Stimulated activated naive CD8-positive, alpha-beta T cell treated with anti-CD3 and anti-CD28 coated beads, Interleukin-15, Interleukin-2, amounts not matched to agents 100 U/mL and 50 U/mL, for 24 hours (primary cell): Measurements from ENCODE around the gene SCYL3.

Source experiments
- ATAC-seq: fragments of 150-1000 bp; cut with Tn5 transposase; one replicate; pipeline ENCODE4 v1.10.0; 2021
- DNase-seq: peaks from one replicate; pipeline ENCODE4 v3.0.0; 2021

Gene SCYL3

GRCh38 chr1:169900571-169900970, 6.9 kb upstream of the SCYL3 start:
- ATAC-seq (no peak), DNase-seq (no peak)

DNA sequence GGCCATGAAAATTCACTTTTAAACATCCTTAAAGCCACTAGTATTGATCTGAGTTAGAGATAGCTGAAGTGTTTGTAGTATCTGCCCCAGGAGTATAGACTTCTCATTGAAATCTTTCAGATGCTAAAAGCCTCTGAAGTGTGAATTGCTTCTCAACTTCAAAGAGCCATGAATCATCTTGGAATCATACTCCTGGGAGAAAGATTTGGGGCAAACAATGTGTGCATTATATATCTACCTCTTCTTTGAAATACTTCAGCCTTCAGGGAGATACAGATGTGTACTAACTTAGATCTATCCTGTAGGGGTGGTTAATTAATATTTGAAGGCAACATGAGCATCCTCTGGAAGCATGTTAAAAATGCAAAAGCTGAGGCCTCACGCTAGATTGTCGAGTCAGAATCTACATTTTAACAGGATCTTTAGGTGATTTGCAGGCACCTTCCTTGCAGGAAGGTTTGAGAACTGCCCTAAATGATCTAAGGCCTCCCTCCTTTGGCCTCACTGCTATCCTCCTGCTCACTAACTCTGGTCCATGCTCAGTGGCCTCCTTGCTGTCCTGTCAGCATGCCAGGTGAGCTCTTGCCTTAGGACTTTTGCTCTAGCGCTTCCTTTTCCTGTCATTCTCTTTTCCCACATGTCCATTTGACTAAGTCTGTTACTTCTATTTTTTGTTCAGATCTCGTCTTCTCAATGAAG, 6.0 kb upstream of the SCYL3 start:
- DNase-seq (no peak), ATAC-seq (no peak)

- DNase-seq (no peak), ATAC-seq (no peak)
Observed at GRCh38 chr1:169896013-169896412, 2.3 kb upstream of the SCYL3 start.

DNA sequence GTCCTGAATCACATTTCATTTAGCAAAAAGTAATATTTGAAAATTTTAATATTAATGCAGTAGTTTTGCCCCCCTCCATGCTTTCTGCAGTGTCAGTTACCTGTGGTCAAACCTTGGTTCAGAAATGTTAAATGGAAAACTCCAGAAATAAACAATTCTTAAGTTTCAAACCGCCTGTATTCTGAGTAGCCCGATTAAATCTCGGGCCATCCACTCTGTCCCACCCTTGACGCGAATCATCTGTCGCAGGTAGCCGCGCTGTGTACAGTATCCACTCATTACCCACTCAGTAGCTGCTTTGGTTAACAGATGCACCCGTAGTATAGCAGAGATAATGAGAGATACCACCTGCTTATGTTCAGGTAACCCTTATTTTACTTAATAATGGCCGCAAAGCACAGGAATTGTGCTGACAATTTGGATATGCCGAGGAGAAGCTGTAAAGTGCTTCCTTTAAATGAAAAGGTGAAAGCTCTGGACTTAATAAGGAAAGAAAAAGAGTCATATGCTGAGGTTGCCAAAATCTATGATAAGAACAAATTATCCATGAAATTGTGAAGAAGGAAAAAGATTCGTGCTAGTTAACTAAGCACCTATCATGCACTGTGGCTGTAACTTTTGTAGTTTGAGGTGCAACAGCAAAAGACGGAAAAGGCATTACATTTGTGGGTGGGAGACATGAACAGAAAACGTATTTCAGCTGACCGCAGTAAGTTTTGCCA, 889 bp upstream of the SCYL3 start:
- no peak for ATAC-seq
- DNase-seq, result no peak

- peak; percentile 1 for ATAC-seq
- no peak for DNase-seq
Observed at GRCh38 chr1:169892927-169893644, 610 bp downstream of the SCYL3 start.

DNA sequence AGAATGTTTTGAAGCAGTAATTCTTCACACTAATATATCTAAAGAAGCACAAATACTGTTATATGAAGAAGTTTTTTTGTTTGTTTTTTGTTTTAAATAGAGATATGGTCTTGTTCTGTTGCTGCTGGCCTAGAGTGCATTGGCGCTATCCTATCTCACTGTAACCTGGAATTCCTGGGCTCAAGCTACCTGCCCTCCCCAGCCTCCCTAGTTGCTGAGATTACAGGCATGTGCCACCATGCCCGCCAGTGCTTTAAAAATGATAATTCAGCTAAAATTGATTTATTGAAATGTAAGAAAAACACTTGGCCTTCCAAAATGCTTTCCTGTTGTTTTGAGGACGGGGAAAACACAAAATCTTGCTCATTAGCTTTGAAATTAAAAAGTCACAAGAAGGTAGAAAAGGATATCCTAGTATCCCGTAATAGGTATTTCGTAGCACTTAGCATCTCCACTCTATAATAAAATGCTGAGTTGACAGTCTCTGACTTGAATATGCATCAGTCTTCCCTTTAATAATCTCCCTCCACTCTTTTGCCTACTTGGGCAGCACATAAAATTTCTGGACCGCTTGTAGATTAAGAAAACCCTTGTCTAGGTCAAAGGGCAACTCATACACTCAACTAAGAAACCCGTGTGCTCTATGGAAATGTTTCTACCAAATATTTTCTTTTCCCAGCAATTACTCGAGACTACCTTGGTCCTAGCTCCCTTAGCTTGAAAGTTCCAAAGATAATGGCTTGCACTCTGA, 1.3 kb downstream of the SCYL3 start:
- no peak for DNase-seq
- ATAC-seq, result no peak

GRCh38 chr1:169891539-169891885, 2.2 kb downstream of the SCYL3 start:
- ATAC-seq, result no peak
- DNase-seq, result no peak

- no peak for DNase-seq
- ATAC-seq, result peak; percentile 41
Observed at GRCh38 chr1:169890761-169891538, 2.7 kb downstream of the SCYL3 start.

DNA sequence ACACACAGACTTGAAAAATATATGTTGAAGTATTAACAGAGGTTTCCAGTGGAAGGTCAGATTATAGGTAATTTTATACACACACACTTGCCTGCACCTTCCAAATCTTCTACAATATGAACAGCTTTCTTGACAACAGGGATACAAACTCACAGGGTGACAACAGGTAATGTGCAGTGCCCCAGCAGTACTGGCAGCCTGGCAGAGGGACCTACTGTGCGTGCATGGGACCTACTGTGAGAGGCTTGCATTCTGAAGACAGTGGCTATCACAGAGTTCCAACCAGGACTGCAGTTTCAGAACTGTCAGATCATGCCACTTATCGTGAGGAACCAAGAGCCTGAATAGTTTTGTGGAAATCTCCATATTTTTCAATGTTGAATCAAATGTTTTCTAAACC, 3.8 kb downstream of the SCYL3 start:
- DNase-seq, result no peak
- ATAC-seq, result no peak

DNA sequence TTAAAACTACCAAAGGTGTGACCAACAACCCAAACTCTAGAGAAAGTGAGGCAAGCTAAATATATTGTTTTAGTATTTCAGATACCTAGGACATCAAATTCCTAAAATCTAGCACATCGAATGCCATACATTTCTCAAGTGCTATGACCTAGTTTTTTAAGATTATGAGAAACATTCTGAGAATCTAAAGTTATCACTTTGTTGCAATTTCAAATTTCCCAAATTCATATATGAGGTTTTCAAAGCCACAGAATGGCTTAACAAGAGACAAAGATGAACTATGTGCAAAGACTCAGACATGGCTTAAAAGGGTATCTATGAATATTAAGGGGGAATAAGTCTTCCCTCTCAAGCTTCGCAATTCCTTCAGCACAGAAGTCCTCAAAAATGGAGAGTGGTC, 6.8 kb downstream of the SCYL3 start:
- DNase-seq (no peak), ATAC-seq (no peak)

GRCh38 chr1:169886422-169886821, 7.3 kb downstream of the SCYL3 start:
- ATAC-seq, result no peak
- DNase-seq, result no peak

GRCh38 chr1:169885207-169885606, 8.5 kb downstream of the SCYL3 start:
- DNase-seq (no peak), ATAC-seq (no peak)

DNA sequence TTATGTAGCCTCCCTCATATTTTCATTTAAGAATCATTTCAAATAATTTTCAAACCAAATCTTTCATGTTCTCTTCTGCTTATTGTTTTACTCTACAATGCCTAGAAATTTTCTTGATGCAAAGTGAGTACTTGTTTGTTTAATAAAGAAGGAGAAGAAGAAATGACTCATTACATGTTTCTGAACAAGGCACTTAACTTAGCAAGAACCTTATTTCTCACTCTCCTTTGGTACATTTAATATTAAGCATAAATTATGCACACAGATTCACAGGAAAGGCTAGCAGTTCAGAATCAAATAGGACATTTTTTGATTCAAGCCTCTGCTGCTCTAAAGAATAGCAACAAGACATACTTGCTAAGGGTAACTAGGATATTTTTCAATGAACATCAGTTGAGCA, 9.1 kb downstream of the SCYL3 start:
- DNase-seq (no peak), ATAC-seq (no peak)

DNA sequence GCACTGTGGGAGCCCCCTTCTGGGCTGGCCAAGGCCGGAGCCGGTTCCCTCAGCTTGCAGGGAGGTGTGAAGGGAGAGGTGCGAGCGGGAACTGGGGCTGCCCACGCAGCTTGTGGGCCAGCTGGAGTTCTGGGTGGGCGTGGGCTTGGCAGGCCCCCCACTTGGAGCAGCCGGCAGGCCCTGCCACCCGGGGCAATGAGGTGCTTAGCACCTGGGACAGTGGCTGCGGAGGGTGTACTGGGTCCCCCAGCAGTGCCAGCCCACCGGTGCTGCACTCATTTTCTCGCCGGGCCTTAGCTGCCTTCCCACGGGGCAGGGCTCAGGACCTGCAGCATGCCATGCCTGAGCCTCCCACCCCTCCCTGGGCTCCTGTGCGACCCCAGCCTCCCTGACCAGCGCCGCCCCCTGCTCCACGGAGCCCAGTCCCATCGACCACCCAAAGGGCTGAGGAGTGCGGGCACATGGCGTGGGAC, 11.6 kb downstream of the SCYL3 start:
- DNase-seq, result no peak
- no peak for ATAC-seq

DNA sequence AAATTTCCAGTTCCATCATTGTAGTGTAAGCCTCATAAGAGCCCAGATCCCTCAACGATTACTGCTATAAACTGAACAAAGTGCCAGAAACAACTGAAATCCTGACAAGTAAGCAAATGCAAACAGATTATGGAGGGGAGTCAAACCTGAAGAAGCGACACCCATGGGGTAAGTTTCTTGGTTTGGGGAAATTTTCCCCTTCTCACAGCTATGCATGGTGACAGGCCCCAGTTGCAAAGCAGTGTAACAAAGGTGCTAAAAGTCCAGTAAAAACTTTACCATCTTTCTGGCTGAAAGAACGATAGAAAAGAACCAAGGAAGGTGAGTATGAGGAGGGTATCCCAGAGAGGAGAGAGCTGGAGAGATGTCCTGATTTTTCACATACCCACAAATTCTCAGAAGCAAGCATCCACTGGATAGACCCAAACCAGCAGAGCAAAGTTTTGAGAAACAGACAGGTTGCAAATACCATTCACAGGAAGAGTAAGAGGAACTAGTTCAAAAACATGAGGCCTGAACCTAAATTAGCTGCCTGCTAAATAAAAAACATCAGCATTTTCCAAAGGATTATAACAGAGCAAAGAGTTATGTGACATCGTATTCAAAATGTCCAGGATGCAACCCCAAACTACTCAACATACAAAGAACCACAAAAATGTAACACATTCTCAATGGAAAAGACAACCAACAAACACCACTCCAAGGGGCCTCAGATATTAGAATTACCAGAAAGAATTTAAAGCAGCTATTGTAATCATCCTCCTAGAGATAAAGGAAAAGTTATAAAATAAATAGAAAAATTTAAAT, 14.5 kb downstream of the SCYL3 start:
- no peak for ATAC-seq

GRCh38 chr1:169878498-169878897, 15.2 kb downstream of the SCYL3 start:
- ATAC-seq, result no peak
- DNase-seq, result no peak

More for the DNA sequence above, 14.5 kb downstream of the SCYL3 start:
- DNase-seq, result no peak

- no peak for ATAC-seq
- no peak for DNase-seq
Observed at GRCh38 chr1:169877800-169878491, 15.8 kb downstream of the SCYL3 start.

- ATAC-seq (no peak), DNase-seq (no peak)
Observed at GRCh38 chr1:169874229-169874628, 19.5 kb downstream of the SCYL3 start.

- no peak for DNase-seq
- ATAC-seq, result no peak
Observed at GRCh38 chr1:169873582-169874199, 20.0 kb downstream of the SCYL3 start.

DNA sequence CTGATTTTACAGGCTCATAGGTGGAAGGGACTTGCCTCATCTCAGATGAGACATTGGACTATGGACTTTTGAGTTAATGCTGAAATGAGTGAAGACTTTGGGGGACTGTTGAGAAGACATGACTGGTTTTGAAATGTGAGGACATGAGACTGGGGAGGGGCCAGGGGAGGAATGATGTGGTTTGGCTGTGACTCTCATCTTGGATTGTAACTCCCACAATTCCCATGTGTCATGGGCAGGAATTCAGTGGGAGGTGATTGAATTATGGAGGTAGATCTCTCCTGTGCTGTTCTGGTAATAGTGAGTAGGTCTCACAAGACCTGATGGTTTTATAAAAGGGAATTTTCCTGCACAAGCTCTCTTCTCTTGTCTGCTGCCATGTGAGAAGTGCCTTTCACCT, 20.8 kb downstream of the SCYL3 start:
- ATAC-seq (no peak), DNase-seq (no peak)
